Stimulated activated naive CD8-positive, alpha-beta T cell treated with anti-CD3 and anti-CD28 coated beads, Interleukin-15, Interleukin-2, amounts not matched to agents 100 ng/mL and 50 ng/mL, for 24 hours (primary cell): Measurements from ENCODE around the gene HERC2.
"Not testable (repeated sequence)": the region's sequence is repeated elsewhere in the genome, so short reads cannot be mapped to it uniquely, and the experiment has no call there.

Source experiments
- H3K27ac Mint-ChIP-seq: one replicate; pipeline ENCODE4 v1.8.0; 2021; ENCODE audit warnings: mild to moderate bottlenecking, mixed read lengths
- H3K27me3 Mint-ChIP-seq: one replicate; pipeline ENCODE4 v1.8.0; 2021; ENCODE audit warnings: mixed read lengths
- H3K36me3 Mint-ChIP-seq: one replicate; pipeline ENCODE4 v1.8.0; 2021; ENCODE audit warnings: low read depth, mixed read lengths
- H3K4me1 Mint-ChIP-seq: one replicate; pipeline ENCODE4 v1.8.0; 2021; ENCODE audit warnings: low read depth, mixed read lengths
- H3K4me3 Mint-ChIP-seq: one replicate; pipeline ENCODE4 v1.8.0; 2021; ENCODE audit warnings: mild to moderate bottlenecking, mixed read lengths
- H3K9me3 Mint-ChIP-seq: one replicate; pipeline ENCODE4 v1.8.0; 2021; ENCODE audit warnings: mixed read lengths

The HERC2 gene

DNA sequence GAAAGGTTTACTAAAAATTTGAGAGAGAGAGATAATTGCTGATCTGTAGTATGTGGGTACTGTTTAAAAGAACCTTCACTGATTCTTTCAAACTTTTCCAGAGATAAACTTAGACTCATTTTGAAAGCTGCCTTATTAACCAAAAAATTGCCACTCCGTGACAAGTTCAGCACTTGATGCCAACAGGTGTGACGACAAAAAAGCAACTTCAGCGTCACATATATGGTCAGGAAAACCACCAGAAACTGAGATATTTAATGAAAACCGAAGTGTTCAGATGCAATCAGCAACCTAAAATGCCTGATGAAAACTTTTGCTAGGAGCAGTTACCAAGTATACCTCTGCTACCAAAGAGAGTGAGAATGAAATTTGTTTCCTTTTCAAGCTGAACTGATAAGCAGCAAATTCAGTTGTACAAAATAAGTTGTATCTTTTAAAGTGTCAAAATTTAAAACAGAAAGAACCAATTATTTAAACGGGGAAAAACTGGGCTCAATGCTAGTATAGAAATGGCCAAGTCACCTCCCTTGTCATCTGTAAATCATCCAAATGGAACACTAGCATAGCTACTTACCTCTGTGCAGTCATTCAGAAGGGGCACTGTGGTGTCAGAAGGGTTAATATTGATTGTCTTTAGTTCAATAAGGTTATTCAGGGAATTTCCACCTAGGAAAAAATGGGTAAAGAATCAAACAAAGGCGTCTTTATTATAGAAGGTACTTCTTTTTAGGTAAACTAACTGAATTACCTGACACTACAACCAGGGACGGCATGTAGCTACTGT is 131.4 kb downstream of the HERC2 start:
- no peak overlapping the region for H3K27ac Mint-ChIP-seq
- H3K4me1 Mint-ChIP-seq, result no peaks in the 10 kb centered on the region
- no peaks in the 10 kb centered on the region for H3K27me3 Mint-ChIP-seq
- H3K36me3 Mint-ChIP-seq, result peaks cover 40% of the 10 kb centered on the region
- no peak overlapping the region for H3K4me3 Mint-ChIP-seq
- H3K9me3 Mint-ChIP-seq, result no peaks in the 10 kb centered on the region

DNA sequence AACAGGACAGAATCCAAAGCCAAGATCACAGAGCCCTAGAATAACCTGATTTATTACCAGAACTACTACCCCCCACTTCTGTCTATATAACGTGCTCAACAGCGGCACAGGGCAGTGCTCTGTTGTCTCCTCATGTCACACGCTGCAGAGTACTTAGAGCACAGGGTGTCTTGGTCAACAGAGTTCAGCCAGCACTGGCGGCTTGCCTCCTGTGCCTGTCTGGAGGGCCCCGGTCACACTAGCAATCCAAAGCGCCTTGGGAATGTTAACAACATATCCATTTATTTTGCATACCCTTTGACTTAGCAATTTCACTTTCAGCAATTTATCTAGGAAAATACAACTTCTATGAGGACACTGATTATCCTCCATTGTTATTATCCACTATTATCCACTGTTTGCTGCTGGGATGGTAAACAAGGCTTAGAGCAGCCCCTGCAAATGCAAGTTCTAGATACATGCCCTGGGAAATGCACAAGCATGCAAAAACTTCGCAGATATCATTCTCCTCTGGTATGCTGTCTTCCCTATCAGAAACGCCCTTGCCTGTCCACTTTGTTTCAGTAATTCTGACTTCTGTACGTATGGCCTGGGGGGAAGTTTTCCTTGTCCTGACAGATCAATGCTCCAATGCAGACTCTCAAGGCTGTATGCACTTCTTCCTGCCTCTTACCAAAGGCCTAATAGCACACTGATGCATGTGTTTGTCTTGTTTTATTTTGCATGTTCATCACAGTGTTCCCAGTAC is 136.7 kb downstream of the HERC2 start:
- Mint-ChIP-seq H3K27ac (no peak overlapping the region), H3K4me3 (no peak overlapping the region), H3K27me3 (no peaks in the 10 kb centered on the region), H3K36me3 (peaks cover 41% of the 10 kb centered on the region), H3K4me1 (no peaks in the 10 kb centered on the region), H3K9me3 (no peaks in the 10 kb centered on the region)

DNA sequence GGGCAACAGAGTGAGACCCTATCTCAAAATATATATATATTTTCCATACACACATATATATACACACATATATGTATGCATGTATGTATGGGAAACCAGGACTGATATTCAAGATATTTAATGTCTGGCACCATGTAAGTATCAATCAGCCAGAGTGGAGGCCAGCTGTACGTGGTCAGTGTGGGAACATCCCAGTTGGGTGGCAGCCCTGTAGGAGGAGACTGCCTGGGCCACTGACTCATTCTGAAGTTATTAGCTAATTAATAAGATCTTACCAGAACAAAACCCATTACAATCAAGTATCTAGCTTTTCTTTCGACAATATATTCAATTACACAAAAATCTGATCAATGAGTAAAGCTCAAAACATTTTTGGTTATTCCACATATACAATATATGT is 137.8 kb downstream of the HERC2 start:
- H3K4me3 Mint-ChIP-seq, result no peak overlapping the region
- no peaks in the 10 kb centered on the region for H3K27me3 Mint-ChIP-seq
- H3K36me3 Mint-ChIP-seq, result peaks cover 40% of the 10 kb centered on the region
- no peaks in the 10 kb centered on the region for H3K9me3 Mint-ChIP-seq
- no peak overlapping the region for H3K27ac Mint-ChIP-seq
- no peaks in the 10 kb centered on the region for H3K4me1 Mint-ChIP-seq

DNA sequence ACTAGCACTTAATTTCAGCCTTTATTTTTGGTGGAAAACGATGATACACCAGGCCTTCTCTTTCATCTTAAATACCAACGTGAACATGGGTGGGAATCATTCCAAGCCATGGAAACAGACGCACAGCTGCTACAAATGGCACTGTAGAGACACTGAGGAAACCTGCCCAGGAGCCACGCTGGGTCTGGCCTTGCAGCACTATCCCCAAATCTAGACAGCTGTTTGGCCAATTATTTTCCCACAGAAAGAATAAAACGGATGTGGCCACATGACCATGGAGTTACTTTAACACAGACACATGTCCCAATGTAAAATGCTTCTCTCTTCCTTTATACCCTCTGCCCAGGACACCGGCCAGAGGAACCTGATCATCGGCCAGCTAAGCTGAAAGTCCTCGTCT is 139.2 kb downstream of the HERC2 start:
- Mint-ChIP-seq H3K9me3 (no peaks in the 10 kb centered on the region), H3K27ac (no peak overlapping the region), H3K36me3 (peaks cover 41% of the 10 kb centered on the region), H3K4me3 (no peak overlapping the region), H3K27me3 (no peaks in the 10 kb centered on the region), H3K4me1 (no peaks in the 10 kb centered on the region)

DNA sequence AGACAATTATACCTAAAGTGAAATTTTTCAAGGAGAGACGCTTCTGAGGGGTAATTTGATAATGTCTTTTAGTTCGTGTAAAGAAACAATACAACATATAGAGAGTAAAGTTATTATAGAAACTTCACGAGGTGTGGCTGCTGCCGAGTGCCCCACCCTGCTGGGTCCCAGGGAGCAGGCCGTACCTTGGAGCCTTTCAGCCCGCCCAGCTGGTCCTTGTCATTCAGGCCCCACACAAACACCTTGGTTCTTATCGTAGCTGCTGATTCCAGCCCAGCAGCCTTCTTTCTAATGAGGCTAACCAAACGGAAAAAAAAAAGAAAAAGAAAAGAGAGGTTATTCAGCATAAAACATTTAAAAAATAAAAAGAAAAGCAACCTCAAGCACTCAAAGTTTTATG is 139.8 kb downstream of the HERC2 start:
- H3K27ac Mint-ChIP-seq, result no peak overlapping the region
- H3K9me3 Mint-ChIP-seq, result no peaks in the 10 kb centered on the region
- H3K27me3 Mint-ChIP-seq, result no peaks in the 10 kb centered on the region
- peaks cover 41% of the 10 kb centered on the region for H3K36me3 Mint-ChIP-seq
- H3K4me3 Mint-ChIP-seq, result no peak overlapping the region
- no peaks in the 10 kb centered on the region for H3K4me1 Mint-ChIP-seq

DNA sequence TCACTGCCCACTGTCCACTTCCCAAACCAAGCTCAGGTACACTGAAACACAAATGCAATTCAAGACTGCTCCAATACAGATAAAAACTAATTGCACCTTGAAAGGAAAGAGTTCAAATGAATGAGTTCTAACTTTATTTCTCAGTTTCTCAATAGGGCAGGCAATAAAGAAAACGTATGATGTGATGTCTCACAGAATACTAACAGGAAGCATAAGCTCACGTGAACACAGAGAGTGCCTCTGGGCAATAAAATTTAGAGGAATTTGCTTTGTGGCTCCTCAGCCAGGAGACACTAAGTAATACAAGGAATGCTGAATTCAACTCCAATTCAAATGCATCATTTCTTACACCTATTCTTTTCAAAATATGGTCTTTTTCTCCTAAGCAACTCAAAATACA is 140.6 kb downstream of the HERC2 start:
- Mint-ChIP-seq H3K9me3 (no peaks in the 10 kb centered on the region), H3K27me3 (no peaks in the 10 kb centered on the region), H3K36me3 (peaks cover 46% of the 10 kb centered on the region), H3K4me3 (no peak overlapping the region), H3K4me1 (no peaks in the 10 kb centered on the region), H3K27ac (no peak overlapping the region)

DNA sequence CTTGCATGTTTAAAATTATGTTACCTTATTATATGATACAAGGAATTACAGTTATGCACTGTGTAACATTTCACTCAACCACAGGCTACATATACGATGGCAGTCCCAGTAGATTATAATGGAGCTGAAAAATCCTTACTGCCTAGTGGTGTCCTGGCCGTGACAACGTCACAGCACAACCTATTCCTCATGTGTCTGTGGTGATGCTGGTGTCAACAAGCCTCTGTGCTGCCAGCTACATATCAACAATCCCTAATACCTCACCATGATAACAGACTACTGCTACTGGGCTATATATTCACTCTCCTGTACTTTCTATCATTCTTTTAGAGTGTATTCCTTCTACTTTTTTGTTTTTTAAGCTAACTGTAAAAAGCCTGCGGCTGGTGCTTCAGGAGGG is 142.7 kb downstream of the HERC2 start:
- Mint-ChIP-seq H3K36me3 (peaks cover 49% of the 10 kb centered on the region), H3K9me3 (no peaks in the 10 kb centered on the region), H3K4me3 (no peak overlapping the region), H3K27me3 (no peaks in the 10 kb centered on the region), H3K4me1 (no peaks in the 10 kb centered on the region), H3K27ac (no peak overlapping the region)

DNA sequence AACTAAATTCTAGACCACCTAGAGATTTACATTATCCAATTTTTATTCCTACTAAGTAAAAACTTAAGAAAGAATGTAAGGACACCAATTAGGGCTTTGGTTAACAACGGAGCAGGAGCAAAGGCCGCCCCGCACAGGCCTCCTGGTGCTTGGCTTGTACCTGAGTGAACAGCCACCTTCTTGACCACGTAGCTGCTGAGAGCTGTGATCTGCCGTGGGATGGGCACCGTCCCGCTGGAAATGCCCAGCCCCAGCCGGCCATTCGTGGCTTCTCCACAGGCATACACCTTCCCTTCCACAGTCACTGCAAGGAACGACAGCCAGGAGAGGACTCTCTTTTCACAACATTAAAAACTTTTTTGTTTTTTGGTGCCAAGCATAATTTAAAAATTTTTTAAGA is 143.3 kb downstream of the HERC2 start:
- H3K27ac Mint-ChIP-seq, result no peak overlapping the region
- no peaks in the 10 kb centered on the region for H3K9me3 Mint-ChIP-seq
- no peaks in the 10 kb centered on the region for H3K4me1 Mint-ChIP-seq
- H3K36me3 Mint-ChIP-seq, result peaks cover 50% of the 10 kb centered on the region
- H3K4me3 Mint-ChIP-seq, result no peak overlapping the region
- H3K27me3 Mint-ChIP-seq, result no peaks in the 10 kb centered on the region

DNA sequence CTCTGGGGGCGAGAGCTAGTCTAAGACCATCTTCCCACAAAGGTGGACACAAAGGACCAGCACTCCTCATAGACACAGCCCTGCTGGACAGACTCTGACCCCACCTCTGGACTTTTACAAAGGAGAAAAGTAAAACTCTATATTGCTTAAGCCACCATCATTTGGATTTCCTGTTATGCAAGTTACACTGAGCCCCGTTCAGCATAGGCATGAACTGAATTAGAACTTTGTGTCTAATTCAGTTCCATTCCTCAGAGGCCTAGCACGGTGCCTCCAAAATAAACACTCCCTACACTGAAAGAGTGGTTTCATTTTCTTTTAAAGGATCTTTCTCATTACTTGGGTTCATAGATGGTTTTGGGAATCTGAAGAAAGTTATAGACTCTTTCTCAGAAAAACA is 143.7 kb downstream of the HERC2 start:
- Mint-ChIP-seq H3K4me1 (no peaks in the 10 kb centered on the region), H3K27me3 (no peaks in the 10 kb centered on the region), H3K4me3 (no peak overlapping the region), H3K27ac (no peak overlapping the region), H3K36me3 (peaks cover 54% of the 10 kb centered on the region), H3K9me3 (no peaks in the 10 kb centered on the region)

DNA sequence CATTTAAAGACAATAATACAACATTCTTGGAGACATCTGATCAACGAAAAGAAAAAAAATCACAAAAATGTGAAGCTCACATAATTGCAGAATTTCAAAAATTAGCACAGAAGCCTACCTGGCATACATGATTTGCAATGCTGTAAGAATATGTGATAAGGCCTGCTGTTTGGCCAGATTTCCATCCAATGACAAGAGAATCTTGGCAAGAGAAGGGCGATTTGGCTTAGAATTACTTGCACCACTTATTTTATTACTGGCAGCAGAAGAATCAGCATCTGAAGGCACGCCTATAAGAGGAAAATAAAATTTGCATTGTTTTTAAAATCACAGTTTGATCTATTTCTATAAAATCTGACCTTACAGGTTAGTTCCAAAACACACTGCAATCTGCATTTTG is 152.6 kb downstream of the HERC2 start:
- no peak overlapping the region for H3K4me3 Mint-ChIP-seq
- no peak overlapping the region for H3K27ac Mint-ChIP-seq
- peaks cover 75% of the 10 kb centered on the region for H3K36me3 Mint-ChIP-seq
- H3K27me3 Mint-ChIP-seq, result no peaks in the 10 kb centered on the region
- H3K9me3 Mint-ChIP-seq, result no peaks in the 10 kb centered on the region
- H3K4me1 Mint-ChIP-seq, result no peaks in the 10 kb centered on the region

DNA sequence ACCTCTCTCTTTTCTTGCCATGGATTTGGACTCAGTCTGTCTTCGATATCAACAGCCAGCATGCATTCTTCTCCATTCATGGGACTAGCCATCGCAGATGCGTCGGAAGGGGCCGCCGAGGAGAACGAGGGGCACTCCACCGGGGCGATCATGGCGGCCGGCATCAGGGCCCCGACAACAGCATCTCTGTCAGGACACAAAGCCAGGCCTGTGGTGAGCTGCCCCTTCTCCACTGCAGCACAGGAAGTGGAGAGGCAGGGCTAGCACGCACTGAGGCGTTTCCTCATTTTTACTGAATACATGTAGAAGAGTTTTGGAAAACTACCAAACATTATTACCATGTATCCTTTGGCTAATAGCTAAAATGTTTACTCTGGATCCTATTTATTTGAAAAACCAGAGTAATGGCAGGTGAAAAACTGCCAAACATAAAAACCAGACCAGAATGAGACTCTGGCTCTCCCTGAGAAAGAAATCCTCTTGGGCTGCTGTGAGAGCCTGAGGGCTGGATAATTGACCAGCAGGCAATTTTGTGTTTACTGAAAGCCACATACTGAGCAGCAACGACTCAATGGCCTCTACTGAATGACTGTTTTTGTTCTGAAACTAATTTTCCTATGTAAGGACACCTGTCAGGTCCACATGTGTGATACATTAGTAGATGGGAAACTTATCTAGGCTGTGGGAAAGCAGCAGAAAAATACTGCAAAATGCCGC is 153.4 kb downstream of the HERC2 start:
- H3K27me3 Mint-ChIP-seq, H3K27ac Mint-ChIP-seq, H3K9me3 Mint-ChIP-seq, H3K4me3 Mint-ChIP-seq, H3K4me1 Mint-ChIP-seq: not testable (repeated sequence)
- peaks cover 80% of the 10 kb centered on the region for H3K36me3 Mint-ChIP-seq

DNA sequence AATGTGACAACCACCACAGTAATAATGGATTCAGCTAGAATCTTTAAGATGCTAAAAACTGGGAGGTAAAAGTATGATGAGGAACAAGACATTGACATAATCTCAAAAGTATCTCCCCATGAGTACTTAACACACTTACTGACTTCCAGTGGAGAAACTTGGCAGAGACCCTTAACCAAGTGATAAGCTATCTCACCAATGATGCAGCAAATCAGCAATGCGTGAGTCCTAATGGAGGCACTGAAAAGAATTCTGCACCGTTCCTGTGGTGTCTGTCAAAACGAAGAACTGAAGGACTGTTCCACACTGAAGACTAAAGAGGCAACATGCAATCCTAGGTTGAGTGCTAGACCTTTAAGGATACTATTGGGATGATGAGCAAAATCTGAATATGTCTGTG is 154.9 kb downstream of the HERC2 start:
- no peaks in the 10 kb centered on the region for H3K4me1 Mint-ChIP-seq
- no peak overlapping the region for H3K4me3 Mint-ChIP-seq
- no peaks in the 10 kb centered on the region for H3K27me3 Mint-ChIP-seq
- no peak overlapping the region for H3K27ac Mint-ChIP-seq
- peaks cover 84% of the 10 kb centered on the region for H3K36me3 Mint-ChIP-seq
- H3K9me3 Mint-ChIP-seq, result no peaks in the 10 kb centered on the region

DNA sequence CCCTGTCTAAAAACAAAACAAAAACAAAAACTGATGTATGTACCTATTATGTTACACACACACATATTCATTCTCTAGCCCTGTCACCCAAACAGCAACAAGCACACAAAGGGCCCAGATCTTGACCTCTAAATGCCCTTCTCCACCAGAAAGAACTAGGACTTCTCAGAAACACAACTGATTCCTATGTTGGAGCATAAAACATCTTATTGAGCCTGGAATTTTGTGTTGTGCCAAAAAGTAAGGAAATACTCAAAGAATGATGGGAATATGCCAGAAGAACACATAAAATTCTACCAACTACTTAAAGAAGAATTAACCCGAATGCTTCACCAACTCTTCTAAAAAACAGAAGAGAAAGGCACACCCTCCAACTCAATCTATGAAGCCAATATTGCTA is 156.2 kb downstream of the HERC2 start:
- Mint-ChIP-seq H3K27ac (no peak overlapping the region), H3K27me3 (no peaks in the 10 kb centered on the region), H3K9me3 (no peaks in the 10 kb centered on the region), H3K36me3 (peaks cover 87% of the 10 kb centered on the region), H3K4me1 (no peaks in the 10 kb centered on the region), H3K4me3 (no peak overlapping the region)

DNA sequence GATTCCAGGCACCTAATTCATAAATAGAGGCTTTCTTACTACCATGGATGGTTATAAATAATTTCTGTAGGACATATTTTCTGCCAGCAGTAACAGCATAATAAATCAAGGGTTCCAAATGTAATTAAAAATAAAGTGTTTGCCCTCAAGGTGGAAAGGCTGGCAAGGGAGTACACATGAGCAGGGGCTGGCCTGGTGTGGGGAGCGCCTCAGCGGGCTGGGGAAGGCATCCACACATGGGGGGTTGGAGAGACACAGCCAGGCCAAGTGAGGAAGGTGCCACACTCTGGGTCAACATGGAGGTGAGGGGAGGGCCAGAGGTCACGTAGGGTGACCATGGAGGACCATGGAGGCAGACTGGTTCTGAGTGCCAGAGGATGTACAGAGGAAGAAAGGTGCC is 157.1 kb downstream of the HERC2 start:
- Mint-ChIP-seq H3K4me3 (no peak overlapping the region), H3K36me3 (peaks cover 93% of the 10 kb centered on the region), H3K9me3 (no peaks in the 10 kb centered on the region), H3K27me3 (no peaks in the 10 kb centered on the region), H3K4me1 (no peaks in the 10 kb centered on the region), H3K27ac (no peak overlapping the region)

DNA sequence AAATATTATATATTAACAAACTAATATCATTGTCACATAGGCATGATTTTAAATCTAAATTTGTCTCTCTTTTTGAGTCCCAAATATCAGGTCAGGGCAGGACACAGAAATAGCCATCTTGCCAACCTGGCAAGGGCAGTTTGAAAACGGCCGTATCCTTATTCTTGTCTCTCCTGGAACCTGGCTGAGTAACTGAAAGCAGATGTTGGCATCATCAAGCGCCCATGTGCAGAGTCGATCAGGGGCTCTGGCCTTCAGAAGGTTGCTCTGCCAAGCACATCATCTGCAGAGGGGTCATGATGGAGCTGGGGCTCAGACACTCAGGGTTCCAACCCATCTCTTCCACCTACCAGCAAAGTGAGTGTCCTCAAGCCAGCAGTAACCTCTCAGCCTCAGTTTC is 167.7 kb downstream of the HERC2 start:
- H3K4me3 Mint-ChIP-seq, result no peak overlapping the region
- peaks cover 36% of the 10 kb centered on the region for H3K36me3 Mint-ChIP-seq
- H3K9me3 Mint-ChIP-seq, result peaks cover 14% of the 10 kb centered on the region
- H3K27ac Mint-ChIP-seq, result no peak overlapping the region
- H3K4me1 Mint-ChIP-seq, result no peaks in the 10 kb centered on the region
- H3K27me3 Mint-ChIP-seq, result no peaks in the 10 kb centered on the region
